IMR-90 (cell line): ENCODE measurements around the gene GOT1.

Experiments
- POLR2A ChIP-seq: IDR thresholded peaks from 2 replicates; pipeline ENCODE4 v1.6.1; 2012; ENCODE audit warnings: mild to moderate bottlenecking, low read depth, low read length
- RCOR1 ChIP-seq: IDR thresholded peaks from 2 replicates; pipeline ENCODE4 v1.6.1; 2012; ENCODE audit warnings: mild to moderate bottlenecking, low read length, improper control_type of control experiment; ENCODE audit not compliant: insufficient replicate concordance
- TF ChIP-seq, protein P1 (sequence below): conservative IDR thresholded peaks from 2 replicates; pipeline ENCODE4 v1.5.1; 2012; ENCODE audit warnings: mild to moderate bottlenecking, low read depth, low read length, improper control_type of control experiment
- TF ChIP-seq, protein P2 (sequence below): fragments of 150-350 bp; IDR thresholded peaks from 2 replicates; pipeline ENCODE4 v1.6.1; 2017; ENCODE audit warnings: mild to moderate bottlenecking, antibody characterized with exemption, low read length, low read depth

DNA sequence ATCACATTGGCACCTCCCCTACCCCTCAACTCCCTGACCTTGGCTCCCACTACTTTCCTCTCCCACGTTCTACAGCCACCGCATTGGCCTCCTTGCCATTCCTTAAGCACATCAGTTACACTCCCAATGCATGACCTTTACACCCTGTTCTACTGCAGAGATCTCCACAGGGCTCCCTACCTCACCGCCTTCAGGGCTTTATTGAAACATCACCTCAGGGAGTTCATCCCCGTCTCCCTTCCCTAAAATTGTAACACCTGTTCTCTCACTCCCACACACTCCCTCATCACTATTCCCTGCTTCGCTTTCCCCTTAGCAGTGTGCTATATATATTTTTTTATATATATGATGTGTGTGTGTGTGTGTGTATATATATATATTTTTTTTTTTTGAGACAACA, 82.8 kb downstream of the GOT1 start:
- TF ChIP-seq, protein P1, sequence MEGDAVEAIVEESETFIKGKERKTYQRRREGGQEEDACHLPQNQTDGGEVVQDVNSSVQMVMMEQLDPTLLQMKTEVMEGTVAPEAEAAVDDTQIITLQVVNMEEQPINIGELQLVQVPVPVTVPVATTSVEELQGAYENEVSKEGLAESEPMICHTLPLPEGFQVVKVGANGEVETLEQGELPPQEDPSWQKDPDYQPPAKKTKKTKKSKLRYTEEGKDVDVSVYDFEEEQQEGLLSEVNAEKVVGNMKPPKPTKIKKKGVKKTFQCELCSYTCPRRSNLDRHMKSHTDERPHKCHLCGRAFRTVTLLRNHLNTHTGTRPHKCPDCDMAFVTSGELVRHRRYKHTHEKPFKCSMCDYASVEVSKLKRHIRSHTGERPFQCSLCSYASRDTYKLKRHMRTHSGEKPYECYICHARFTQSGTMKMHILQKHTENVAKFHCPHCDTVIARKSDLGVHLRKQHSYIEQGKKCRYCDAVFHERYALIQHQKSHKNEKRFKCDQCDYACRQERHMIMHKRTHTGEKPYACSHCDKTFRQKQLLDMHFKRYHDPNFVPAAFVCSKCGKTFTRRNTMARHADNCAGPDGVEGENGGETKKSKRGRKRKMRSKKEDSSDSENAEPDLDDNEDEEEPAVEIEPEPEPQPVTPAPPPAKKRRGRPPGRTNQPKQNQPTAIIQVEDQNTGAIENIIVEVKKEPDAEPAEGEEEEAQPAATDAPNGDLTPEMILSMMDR: no peak
- TF ChIP-seq, protein P2, sequence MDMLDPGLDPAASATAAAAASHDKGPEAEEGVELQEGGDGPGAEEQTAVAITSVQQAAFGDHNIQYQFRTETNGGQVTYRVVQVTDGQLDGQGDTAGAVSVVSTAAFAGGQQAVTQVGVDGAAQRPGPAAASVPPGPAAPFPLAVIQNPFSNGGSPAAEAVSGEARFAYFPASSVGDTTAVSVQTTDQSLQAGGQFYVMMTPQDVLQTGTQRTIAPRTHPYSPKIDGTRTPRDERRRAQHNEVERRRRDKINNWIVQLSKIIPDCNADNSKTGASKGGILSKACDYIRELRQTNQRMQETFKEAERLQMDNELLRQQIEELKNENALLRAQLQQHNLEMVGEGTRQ: no peak
- TF ChIP-seq POLR2A: no peak
- TF ChIP-seq RCOR1: no peak
